SH-SY5Y (cell line): ENCODE measurements around the gene MKX.

Source experiments
- GATA2 ChIP-seq: IDR thresholded peaks from 2 replicates; pipeline ENCODE4 v1.6.1; 2011; ENCODE audit warnings: mild to moderate bottlenecking, low read depth, low read length
- GATA3 ChIP-seq: IDR thresholded peaks from 2 replicates; pipeline ENCODE4 v1.6.1; 2011; ENCODE audit warnings: low read depth, mild to moderate bottlenecking, low read length, moderate library complexity

DNA sequence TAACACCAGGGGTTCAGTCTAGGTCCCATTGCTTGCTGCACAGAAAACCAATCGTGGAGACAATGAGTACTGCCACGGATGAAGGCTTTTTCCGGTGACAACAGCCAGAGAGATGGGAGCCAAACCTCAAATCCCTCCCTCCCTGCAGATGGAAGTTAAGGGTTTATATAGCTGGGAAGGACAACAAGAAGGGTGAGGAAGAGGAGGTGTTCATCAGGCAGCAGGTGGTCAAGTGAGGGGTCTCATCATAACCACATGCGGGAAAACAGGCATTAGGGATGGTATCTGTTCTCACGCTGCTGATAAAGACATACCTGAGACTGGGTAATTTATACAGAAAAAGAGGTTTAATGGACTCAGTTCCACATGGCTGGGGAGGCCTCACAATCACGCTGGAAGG is 91.3 kb downstream of the MKX start:
- no peak for TF ChIP-seq GATA2
- TF ChIP-seq GATA3: no peak
